Measurements from ENCODE around the gene NPIPA1.
"Not testable (repeated sequence)": the region's sequence is repeated elsewhere in the genome, so short reads cannot be mapped to it uniquely, and the experiment has no call there.

The NPIPA1 gene

DNA sequence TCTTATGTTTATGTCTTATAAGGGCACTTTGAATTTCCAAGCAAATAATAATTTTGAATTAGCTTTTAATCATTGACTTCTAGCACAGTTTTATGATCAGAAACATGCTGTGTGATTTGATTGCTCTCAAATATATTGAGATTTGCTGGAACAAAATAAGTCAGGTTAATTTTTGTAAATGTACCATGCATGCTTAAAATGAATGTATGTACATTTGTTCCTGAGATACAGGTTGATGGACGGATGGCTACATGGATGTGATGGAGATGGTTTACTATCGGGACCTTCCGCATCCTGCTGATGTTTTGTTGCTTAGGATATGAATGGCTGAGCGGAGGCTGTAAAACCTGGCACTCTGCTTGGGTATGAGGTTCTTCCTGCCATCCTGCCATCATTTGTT is at the start of gene NPIPA1:
Gene NPIPA1 (plus strand): TSS at position 301 of the 400 bp plus-strand sequence. CDS start 0 bp downstream, at position 301.
- not testable (repeated sequence) for H3K27ac ChIP-seq (ENCODE audit: low read length); H3K9ac ChIP-seq (ENCODE audit: low read length in 2 of 2); H3K9me3 ChIP-seq (ENCODE audit: control insufficient read depth in 2 of 2, low read length in 2 of 2); H3K36me3 ChIP-seq (ENCODE audit: control insufficient read depth in 2 of 2, insufficient read depth in 2 of 2, low read length in 2 of 2); H3K4me1 ChIP-seq (ENCODE audit: control insufficient read depth, insufficient read depth, low read length); H3K4me3 ChIP-seq (ENCODE audit: low read length in 2 of 2); H3K27me3 ChIP-seq (ENCODE audit: control insufficient read depth in 1 of 2, insufficient read depth in 2 of 2, low read length in 2 of 2)

GRCh38 chr16:14892111-14892510 is 45.1 kb upstream of the NPIPA1 start:
- not testable (repeated sequence) for H3K4me3 ChIP-seq (ENCODE audit: low read length in 2 of 2); H3K9ac ChIP-seq (ENCODE audit: low read length in 2 of 2); H3K36me3 ChIP-seq (ENCODE audit: control insufficient read depth in 2 of 2, insufficient read depth in 2 of 2, low read length in 2 of 2); H3K4me1 ChIP-seq (ENCODE audit: control insufficient read depth, insufficient read depth, low read length); H3K27me3 ChIP-seq (ENCODE audit: control insufficient read depth in 1 of 2, insufficient read depth in 2 of 2, low read length in 2 of 2); H3K27ac ChIP-seq (ENCODE audit: low read length); H3K9me3 ChIP-seq (ENCODE audit: control insufficient read depth in 2 of 2, low read length in 2 of 2)

DNA sequence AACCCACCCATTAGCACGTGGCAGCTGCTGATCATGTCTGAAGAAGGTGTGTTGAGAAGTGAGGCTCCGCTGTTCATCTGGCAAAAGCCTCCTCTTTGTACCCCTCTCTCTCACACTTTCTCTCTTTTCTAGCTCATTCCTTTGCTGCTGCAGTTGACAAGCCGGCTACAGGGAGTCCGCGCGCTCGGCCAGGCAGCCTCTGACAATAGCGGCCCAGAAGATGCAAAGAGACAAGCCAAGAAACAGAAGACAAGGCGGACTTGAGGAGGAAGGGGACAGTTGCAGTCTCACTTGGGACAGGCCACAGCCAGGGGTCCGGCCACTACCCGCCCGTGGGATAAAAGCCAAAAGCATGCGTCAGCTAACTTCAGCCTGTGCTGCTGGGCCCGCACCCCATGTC is 41.9 kb upstream of the NPIPA1 start:
- not testable (repeated sequence) for H3K9me3 ChIP-seq (ENCODE audit: control insufficient read depth in 2 of 2, low read length in 2 of 2); H3K4me3 ChIP-seq (ENCODE audit: low read length in 2 of 2); H3K36me3 ChIP-seq (ENCODE audit: control insufficient read depth in 2 of 2, insufficient read depth in 2 of 2, low read length in 2 of 2); H3K27ac ChIP-seq (ENCODE audit: low read length); H3K27me3 ChIP-seq (ENCODE audit: control insufficient read depth in 1 of 2, insufficient read depth in 2 of 2, low read length in 2 of 2); H3K4me1 ChIP-seq (ENCODE audit: control insufficient read depth, insufficient read depth, low read length); H3K9ac ChIP-seq (ENCODE audit: low read length in 2 of 2)

GRCh38 chr16:14896023-14896422 is 41.2 kb upstream of the NPIPA1 start:
- not testable (repeated sequence) for H3K27me3 ChIP-seq (ENCODE audit: control insufficient read depth in 1 of 2, insufficient read depth in 2 of 2, low read length in 2 of 2); H3K27ac ChIP-seq (ENCODE audit: low read length); H3K36me3 ChIP-seq (ENCODE audit: control insufficient read depth in 2 of 2, insufficient read depth in 2 of 2, low read length in 2 of 2); H3K9me3 ChIP-seq (ENCODE audit: control insufficient read depth in 2 of 2, low read length in 2 of 2); H3K9ac ChIP-seq (ENCODE audit: low read length in 2 of 2); H3K4me3 ChIP-seq (ENCODE audit: low read length in 2 of 2); H3K4me1 ChIP-seq (ENCODE audit: control insufficient read depth, insufficient read depth, low read length)

DNA sequence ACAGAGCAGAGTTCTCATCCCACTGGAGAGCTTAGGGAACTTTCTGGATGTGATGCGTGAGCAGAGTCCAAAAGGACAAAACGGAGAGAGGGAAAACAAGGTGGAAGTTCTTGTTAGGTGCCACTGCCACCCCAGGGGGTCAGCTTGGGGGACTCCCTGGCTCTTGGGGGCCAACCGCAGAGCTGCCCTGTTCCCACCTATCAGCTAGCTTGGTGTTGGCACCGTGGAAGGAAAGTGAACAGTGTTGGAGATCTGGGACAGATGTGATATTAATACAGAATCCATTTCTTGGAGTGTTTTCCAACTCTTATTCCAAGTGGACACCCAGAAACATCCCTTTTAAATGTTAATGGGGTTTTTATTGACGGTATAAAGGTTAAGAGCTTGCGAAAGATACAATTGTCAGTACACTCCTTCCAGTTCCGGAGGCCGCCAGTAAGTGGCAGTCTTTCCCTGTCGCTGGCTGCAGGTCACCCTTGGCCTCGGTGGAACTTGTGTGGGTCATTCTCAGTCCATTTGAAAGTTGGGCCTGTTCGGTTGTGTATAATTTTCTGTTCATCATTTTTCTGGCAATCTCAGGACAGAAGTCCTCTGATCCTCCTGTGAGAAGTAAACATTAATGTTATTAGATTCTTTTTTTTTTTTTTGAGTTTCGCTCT is 40.1 kb upstream of the NPIPA1 start:
- not testable (repeated sequence) for H3K4me3 ChIP-seq (ENCODE audit: low read length in 2 of 2); H3K36me3 ChIP-seq (ENCODE audit: control insufficient read depth in 2 of 2, insufficient read depth in 2 of 2, low read length in 2 of 2); H3K9me3 ChIP-seq (ENCODE audit: control insufficient read depth in 2 of 2, low read length in 2 of 2); H3K27ac ChIP-seq (ENCODE audit: low read length); H3K4me1 ChIP-seq (ENCODE audit: control insufficient read depth, insufficient read depth, low read length); H3K27me3 ChIP-seq (ENCODE audit: control insufficient read depth in 1 of 2, insufficient read depth in 2 of 2, low read length in 2 of 2); H3K9ac ChIP-seq (ENCODE audit: low read length in 2 of 2)

DNA sequence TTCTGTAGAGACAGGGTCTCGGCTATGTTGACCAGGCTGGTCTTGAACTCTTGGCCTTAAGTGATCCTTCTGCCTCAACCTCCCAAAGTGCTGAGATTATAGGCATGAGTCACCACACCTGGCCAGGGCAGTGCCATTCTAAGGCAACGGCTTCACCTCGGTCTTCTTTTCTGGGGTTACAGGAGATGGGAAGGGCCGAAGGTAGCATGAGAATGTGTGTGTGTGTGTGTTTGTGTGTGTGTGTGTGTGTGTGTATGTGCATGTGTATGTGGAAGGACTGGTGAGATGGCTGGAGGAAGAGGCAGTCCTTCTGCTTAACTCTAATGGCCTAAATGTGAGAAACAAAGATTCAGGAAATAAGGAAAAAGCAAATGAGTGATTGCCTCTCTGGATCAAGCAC is 39.1 kb upstream of the NPIPA1 start:
- H3K4me1 ChIP-seq (ENCODE audit: control insufficient read depth, insufficient read depth, low read length); H3K27ac ChIP-seq (ENCODE audit: low read length); H3K36me3 ChIP-seq (ENCODE audit: control insufficient read depth in 2 of 2, insufficient read depth in 2 of 2, low read length in 2 of 2): not testable (repeated sequence)

DNA sequence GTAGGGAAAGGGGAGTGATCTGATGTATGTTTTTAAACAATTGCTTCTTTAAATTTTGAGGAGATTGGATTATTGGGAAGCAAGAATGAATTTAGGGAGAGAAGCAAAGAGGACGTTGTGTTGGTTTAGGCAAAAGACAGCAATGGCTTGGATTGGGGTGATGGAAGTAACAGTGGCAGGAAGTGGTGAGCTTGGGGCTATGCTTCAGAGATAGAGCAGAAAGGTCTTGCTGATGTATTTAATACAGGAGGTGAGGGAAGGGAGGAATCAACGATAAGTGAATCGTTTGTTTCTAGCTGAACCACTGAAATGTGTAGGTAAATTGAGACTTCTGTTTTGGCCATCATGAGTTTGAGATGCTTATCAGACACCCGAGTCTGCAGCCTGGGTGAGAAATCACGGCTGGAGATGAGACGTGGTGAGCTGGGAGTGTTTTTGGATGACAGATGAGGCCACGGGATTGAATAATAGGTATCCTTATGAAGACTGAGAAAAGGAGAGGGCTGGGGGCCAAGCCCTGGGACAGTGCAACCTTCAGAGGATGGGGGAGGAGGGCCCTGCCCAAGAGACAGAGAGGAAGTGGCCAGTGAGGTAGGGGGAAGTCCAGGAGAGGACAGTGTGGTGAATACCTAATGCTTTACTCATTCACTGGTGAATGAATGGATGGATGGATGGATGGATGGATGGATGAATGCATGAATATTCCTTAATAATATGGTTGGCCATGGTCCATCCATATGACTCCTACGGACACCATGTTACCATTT is 33.9 kb upstream of the NPIPA1 start:
- H3K4me1 ChIP-seq (ENCODE audit: control insufficient read depth, insufficient read depth, low read length); H3K9ac ChIP-seq (ENCODE audit: low read length in 2 of 2); H3K4me3 ChIP-seq (ENCODE audit: low read length in 2 of 2); H3K27me3 ChIP-seq (ENCODE audit: control insufficient read depth in 1 of 2, insufficient read depth in 2 of 2, low read length in 2 of 2); H3K27ac ChIP-seq (ENCODE audit: low read length); H3K9me3 ChIP-seq (ENCODE audit: control insufficient read depth in 2 of 2, low read length in 2 of 2); H3K36me3 ChIP-seq (ENCODE audit: control insufficient read depth in 2 of 2, insufficient read depth in 2 of 2, low read length in 2 of 2): not testable (repeated sequence)

More for the DNA sequence above, 39.1 kb upstream of the NPIPA1 start:
- not testable (repeated sequence) for H3K27me3 ChIP-seq (ENCODE audit: control insufficient read depth in 1 of 2, insufficient read depth in 2 of 2, low read length in 2 of 2); H3K9me3 ChIP-seq (ENCODE audit: control insufficient read depth in 2 of 2, low read length in 2 of 2); H3K4me3 ChIP-seq (ENCODE audit: low read length in 2 of 2); H3K9ac ChIP-seq (ENCODE audit: low read length in 2 of 2)

GRCh38 chr16:14909744-14910143 is 27.5 kb upstream of the NPIPA1 start:
- H3K27ac ChIP-seq (ENCODE audit: low read length); H3K4me3 ChIP-seq (ENCODE audit: low read length in 2 of 2); H3K4me1 ChIP-seq (ENCODE audit: control insufficient read depth, insufficient read depth, low read length); H3K9ac ChIP-seq (ENCODE audit: low read length in 2 of 2); H3K27me3 ChIP-seq (ENCODE audit: control insufficient read depth in 1 of 2, insufficient read depth in 2 of 2, low read length in 2 of 2); H3K36me3 ChIP-seq (ENCODE audit: control insufficient read depth in 2 of 2, insufficient read depth in 2 of 2, low read length in 2 of 2); H3K9me3 ChIP-seq (ENCODE audit: control insufficient read depth in 2 of 2, low read length in 2 of 2): not testable (repeated sequence)

- H3K27me3 ChIP-seq (ENCODE audit: control insufficient read depth in 1 of 2, insufficient read depth in 2 of 2, low read length in 2 of 2); H3K27ac ChIP-seq (ENCODE audit: low read length); H3K4me3 ChIP-seq (ENCODE audit: low read length in 2 of 2); H3K9ac ChIP-seq (ENCODE audit: low read length in 2 of 2); H3K36me3 ChIP-seq (ENCODE audit: control insufficient read depth in 2 of 2, insufficient read depth in 2 of 2, low read length in 2 of 2); H3K4me1 ChIP-seq (ENCODE audit: control insufficient read depth, insufficient read depth, low read length); H3K9me3 ChIP-seq (ENCODE audit: control insufficient read depth in 2 of 2, low read length in 2 of 2): not testable (repeated sequence)
Observed at GRCh38 chr16:14910833-14911629, 26.2 kb upstream of the NPIPA1 start.

DNA sequence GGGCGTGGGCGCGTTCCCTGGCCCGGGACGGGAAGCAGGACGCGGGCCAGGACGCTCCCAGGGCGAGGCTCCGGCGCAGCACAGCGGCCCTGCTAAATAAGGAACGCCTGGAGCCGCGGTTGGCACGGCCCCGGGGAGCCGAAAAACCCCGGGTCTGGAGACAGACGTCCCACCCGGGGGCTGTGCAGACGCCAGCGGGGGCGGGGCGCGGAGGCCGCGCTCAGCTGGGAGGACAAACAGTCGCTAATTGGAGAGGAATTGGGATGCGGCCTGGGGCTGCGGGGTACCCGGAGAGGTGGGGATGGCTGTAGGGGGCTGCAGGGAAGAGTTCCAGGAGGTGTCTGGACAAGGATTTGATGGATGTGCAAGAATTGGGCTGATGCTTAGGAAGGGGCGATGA is 25.3 kb upstream of the NPIPA1 start:
- H3K4me3 ChIP-seq (ENCODE audit: low read length in 2 of 2), result peak overlapping the region in 1 of 2 donors; percentile 44
- H3K27ac ChIP-seq (ENCODE audit: low read length); H3K9ac ChIP-seq (ENCODE audit: low read length in 2 of 2); H3K27me3 ChIP-seq (ENCODE audit: control insufficient read depth in 1 of 2, insufficient read depth in 2 of 2, low read length in 2 of 2); H3K36me3 ChIP-seq (ENCODE audit: control insufficient read depth in 2 of 2, insufficient read depth in 2 of 2, low read length in 2 of 2); H3K9me3 ChIP-seq (ENCODE audit: control insufficient read depth in 2 of 2, low read length in 2 of 2); H3K4me1 ChIP-seq (ENCODE audit: control insufficient read depth, insufficient read depth, low read length): not testable (repeated sequence)

DNA sequence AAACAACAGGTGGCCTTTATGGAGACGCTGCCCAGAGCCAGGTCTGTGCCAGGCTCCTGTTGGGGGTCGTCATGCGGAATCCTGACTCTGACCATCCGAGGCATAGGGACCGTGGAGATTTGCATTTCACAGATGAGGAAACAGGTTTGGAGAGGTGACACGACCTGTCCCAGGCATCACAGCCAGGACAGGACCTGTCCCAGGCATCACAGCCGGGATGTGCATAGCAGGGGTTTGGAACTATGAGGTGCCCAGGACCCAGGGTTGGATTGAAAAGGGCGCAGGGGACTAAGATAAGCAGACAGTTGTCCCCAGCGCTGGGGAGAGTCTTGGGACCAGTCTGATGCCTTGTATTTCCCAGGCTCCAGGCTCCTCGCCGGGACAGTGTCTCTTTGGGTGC is 24.7 kb upstream of the NPIPA1 start:
- H3K27me3 ChIP-seq (ENCODE audit: control insufficient read depth in 1 of 2, insufficient read depth in 2 of 2, low read length in 2 of 2); H3K9ac ChIP-seq (ENCODE audit: low read length in 2 of 2); H3K9me3 ChIP-seq (ENCODE audit: control insufficient read depth in 2 of 2, low read length in 2 of 2); H3K4me3 ChIP-seq (ENCODE audit: low read length in 2 of 2); H3K36me3 ChIP-seq (ENCODE audit: control insufficient read depth in 2 of 2, insufficient read depth in 2 of 2, low read length in 2 of 2); H3K4me1 ChIP-seq (ENCODE audit: control insufficient read depth, insufficient read depth, low read length); H3K27ac ChIP-seq (ENCODE audit: low read length): not testable (repeated sequence)

All from stomach smooth muscle (tissue), 2 donors.